ENCODE data around the gene CELA2A.
A peak's percentile ranks its signal among the peaks of the same experiment; 100 is the strongest.
"Not testable (repeated sequence)": the region's sequence is repeated elsewhere in the genome, so short reads cannot be mapped to it uniquely, and the experiment has no call there.

The CELA2A gene

DNA sequence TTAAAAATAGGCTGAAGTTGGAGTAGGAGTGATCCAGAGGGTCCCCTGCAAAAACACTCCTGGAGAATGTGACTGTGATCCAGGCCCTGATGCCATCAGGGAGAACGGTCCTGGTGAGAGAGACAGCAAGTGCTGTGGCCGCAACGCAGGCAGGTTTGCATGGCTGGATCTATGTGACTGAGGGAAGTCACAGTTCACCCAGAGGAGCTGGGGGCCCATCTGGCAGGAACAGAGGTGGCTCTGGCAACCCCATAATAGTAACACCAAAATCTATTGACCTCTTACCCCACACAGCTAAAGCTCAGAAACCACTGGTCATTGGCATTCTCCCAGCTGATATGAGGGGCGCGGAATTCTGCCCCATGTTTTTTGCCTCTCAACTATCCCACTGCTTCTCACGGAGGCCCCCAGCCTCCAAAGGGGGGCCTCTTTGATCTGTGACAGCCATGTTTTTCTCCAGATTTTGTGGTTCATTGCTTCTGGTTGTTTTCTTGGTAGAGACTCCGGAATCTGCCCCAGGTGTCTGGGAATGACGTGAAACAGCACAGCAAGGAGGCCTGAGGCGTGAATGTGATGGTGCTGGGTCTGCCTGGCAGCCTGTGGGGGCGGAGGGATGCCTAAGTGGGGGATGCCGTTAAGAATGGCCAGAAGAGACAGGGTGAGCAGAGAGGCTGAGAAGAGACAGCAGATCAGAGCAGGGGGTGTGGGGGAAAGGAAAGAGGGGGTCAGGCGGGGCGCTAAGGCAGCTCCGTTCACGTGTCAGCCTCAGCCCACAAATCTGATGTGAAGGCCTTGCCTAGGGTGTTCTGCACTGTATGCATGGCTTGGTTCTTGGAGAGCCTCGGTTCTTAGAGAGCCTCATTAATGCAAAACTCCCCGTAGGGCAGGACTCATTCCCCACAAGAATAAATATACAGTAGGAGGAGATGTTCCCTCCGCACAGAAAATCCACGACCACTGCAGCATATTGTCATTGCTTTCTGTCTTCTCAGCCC lies 43.9 kb downstream of the CELA2A start:
- no peak for DNase-seq (ENCODE audit: low spot score)

DNA sequence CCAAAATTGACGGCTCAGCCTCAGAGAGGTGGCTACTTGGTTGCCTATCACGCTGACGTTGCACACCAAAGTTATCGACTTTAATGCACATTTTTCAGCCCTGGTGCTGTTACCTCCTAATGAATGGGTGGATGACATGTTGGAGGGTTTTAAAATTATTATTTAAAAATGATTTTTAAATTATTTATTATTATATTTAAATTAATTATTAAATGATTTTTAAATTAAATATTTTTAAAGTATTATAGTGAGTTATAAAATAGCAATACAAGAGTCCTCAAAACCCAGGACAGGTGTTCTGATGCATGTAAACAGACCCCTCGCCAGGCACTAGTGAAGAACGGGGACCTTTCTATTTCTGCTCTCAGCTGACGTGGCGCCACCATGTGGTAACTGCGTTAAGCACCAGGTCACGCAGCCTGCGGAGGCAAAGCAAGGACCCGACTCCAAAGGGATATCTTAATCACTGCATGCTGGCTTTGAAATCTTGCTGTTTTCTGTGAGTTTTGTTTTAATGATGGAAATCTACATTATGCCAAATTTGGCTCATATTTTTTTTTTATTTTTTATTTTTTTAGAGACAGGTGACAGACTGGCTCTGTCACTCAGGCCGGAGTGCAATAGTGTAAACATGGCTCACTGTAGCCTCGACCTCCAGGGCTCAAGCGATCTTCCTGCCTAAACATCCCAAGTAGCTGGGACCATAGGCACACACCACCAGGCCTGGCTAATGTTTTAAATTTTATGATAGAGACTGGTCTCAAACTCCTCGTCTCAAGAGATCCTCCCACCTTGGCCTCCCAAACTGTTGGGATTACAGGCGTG lies 44.9 kb downstream of the CELA2A start:
- DNase-seq (ENCODE audit: low spot score): peak; percentile 44

DNA sequence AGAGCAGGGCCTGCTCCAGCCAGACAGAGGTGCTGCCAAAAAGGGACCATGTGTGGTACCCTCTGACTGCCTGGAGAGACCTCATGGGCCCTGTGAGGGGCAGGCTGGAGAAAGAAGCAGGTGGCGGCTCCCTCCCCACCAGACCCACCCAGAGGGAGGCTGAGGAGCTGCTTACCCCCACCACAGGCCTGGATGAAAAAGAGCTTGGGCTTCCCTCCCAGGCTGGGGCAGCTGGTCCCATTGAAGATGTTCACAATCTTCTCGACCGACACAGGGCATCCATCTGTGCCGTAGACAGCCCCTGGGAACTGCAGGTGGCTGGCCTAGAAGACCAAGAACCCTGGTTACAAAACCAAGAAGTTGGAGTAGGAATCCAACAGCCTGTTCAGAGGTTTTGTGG lies 47.9 kb downstream of the CELA2A start:
- no peak for DNase-seq (ENCODE audit: low spot score)

GRCh38 chr1:15506831-15507230 lies 50.3 kb downstream of the CELA2A start:
- no peak for DNase-seq (ENCODE audit: low spot score)

GRCh38 chr1:15507278-15507677 lies 50.7 kb downstream of the CELA2A start:
- DNase-seq (ENCODE audit: low spot score): no peak

- DNase-seq (ENCODE audit: low spot score): no peak
Observed at GRCh38 chr1:15508700-15509487, 52.4 kb downstream of the CELA2A start.

DNA sequence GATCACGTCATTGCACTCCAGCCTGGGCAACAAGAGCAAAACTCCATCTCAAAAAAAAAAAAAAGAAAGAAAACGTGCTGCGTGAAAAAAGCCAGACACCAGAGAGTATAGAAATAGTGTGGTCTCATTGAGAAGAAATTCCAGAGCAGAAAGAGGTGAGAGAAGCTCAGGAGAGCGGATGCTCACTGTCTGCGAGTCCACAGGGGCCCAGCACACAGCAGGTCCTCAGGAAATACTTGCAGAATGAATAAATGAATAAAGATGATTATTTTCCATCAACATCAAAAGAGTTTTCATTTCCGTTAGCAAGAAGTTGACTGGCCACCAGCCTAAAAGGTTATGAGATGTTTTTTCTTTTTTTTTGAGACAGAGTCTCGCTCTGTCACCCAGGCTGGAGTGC lies 53.1 kb downstream of the CELA2A start:
- DNase-seq (ENCODE audit: low spot score): no peak

DNA sequence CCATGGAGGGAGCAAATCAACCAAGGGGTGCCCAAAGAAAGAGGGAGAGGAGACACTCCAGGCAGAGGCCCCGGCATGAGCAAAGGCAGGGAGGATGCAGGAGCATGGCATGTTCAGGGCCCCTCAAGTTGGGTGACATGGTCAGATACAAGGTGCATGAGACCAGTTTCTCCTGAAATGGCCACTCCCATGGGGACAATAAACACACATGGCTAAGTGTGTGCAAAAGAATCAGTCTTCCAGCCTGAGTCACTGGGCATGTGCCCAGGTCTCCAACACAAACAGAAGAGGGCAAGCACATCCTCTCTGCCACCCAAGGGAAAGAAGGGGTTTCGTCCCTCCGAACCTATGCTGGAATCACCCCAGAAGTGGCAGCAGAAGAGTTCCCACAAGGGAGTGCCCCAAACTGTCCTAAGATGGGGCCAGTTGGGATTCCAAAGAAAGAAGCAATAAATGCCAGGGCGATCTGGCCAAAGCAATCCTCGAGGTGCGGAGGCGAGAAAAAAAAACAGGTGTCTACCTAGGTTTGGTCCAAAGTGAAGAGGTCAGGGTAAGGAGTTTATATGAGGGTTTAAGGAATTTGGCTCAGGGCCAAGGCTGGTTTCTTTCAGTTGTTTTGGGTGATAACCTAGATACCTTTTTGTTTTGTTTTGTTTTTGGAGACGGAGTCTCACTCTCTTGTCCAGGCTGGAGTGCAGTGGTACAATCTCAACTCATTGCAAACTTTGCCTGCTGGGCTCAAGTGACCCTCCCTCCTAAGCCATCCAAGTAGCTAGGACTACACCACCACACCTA lies 54.3 kb downstream of the CELA2A start:
- DNase-seq (ENCODE audit: low spot score): no peak

DNA sequence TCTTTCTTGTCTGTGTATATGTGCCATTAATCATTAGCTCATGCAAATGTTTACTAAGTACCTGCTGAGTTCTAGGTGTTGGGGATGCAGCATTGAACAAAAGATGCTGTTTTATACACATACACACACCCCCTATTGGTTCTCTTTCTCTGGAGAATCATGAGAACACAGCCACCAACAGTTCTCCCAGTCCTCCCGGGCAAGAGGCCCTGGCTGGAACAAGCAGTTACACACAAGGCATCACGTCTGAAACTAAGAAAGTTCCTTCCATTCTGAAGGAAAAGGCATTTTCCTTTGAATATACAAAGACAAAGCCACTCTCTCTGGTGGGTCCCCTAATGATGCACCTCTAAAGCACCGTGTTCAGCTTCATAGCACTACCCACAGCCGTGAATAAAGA lies 56.7 kb downstream of the CELA2A start:
- DNase-seq (ENCODE audit: low spot score): no peak

GRCh38 chr1:15513919-15514318 lies 57.4 kb downstream of the CELA2A start:
- DNase-seq (ENCODE audit: low spot score): no peak

DNA sequence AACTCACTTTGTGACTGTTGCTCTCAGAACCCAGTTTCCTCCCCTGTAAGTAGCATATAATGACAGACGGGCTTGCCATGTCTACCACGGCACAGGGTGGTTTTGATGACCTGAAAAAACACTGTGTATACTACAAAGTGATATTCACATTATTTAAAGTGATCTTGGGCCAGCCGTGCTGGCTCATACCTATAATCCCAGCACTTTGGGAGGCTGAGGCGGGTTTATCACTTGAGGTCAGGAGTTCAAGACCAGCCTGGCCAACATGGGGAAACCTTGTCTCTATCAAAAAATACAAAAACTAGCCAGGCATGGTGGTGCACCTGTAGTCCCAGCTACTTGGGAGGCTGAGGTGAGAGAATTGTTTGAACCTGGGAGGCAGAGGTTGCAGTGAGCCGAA lies 58.0 kb downstream of the CELA2A start:
- DNase-seq (ENCODE audit: low spot score): not testable (repeated sequence)

GRCh38 chr1:15515022-15515663 lies 58.6 kb downstream of the CELA2A start:
- peak; percentile 35 for DNase-seq (ENCODE audit: low spot score)

- no peak for DNase-seq (ENCODE audit: low spot score)
Observed at GRCh38 chr1:15519625-15520024, 63.1 kb downstream of the CELA2A start.

DNA sequence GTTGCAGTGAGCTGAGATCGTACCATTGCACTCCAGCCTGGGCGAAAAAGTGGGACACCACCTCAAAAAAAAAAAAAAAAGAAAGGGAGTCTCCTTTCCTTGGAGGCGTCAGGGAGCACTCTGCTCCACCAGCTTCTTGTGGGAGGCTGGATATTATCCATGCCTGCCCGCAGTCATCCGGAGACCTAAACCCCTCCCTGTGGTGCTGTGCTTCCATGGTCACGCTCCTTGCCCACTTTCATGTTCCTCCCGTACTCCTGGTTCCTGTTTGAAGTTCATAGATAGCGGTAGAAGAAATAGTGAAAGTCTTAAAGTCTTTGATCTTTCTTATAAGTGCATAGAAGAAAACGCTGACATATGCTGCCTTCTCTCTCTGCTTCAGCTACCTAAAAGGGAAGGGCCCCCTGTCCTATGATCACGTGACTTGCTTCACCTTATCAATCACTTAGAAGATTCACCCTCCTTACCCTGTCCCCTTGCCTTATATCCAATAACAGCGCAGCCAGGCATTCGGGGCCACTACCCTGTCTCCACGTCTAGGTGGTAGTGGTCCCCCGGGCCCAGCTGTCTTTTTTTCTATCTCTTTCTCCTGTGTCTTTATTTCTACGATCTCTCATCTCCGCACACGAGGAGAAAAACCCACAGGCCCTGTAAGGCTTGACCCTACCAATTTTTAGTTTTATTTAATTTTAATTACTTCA lies 64.8 kb downstream of the CELA2A start:
- not testable (repeated sequence) for DNase-seq (ENCODE audit: low spot score)

Data from CD4-positive, alpha-beta T cell treated with Interleukin-15 for 4 hours (primary cell).